ENCODE measurements around the gene PCDHB9. TPM values are rescaled to one million over a fixed set of nuclear protein-coding genes. Genes with fewer than 3 reads are reported as not detected.

Gene PCDHB9
- total and polyA plus RNA-seq, 2 of the 8 experiments (the other 6 are each of a cell fraction or from before 2014, with no cell fraction given): 0.68 to 1.6 TPM

- H3K4me1 ChIP-seq (replicated peaks in 1 of 4; ENCODE audit: control insufficient read depth in 3 of 4, insufficient read depth in 4 of 4, low read length in 3 of 4): no peaks in the 10 kb centered on the region
- DNase-seq (ENCODE audit: low read depth in 1 of 2, low spot score in 2 of 2): no peak
- no peaks in the 10 kb centered on the region for H4K20me1 ChIP-seq (replicated peaks in 1 of 2; ENCODE audit: control insufficient read depth in 1 of 2, insufficient read depth in 2 of 2, low read length in 2 of 2)
- H3K9me3 ChIP-seq (ENCODE audit: insufficient read depth in 2 of 2, low read depth in 1 of 2, low read length in 1 of 2): peaks cover 6 to 11% of the 10 kb centered on the region in 2 experiments; a peak in 2 of 4 replicates
- no peak within 1 kb of the TSS for H3K14ac ChIP-seq (ENCODE audit: insufficient read length)
- no peak within 1 kb of the TSS for H2AK5ac ChIP-seq (ENCODE audit: low read depth, low read length)
- no peak within 1 kb of the TSS for H4K5ac ChIP-seq (ENCODE audit: insufficient read length, low read depth, low read length)
- H4K91ac ChIP-seq (replicated peaks; ENCODE audit: insufficient read length, low read length): no peak within 1 kb of the TSS
- H2BK120ac ChIP-seq (replicated peaks; ENCODE audit: low read depth, low read length): no peak within 1 kb of the TSS
- CTCF ChIA-PET (ENCODE audit: partially characterized antibody): interaction anchor here (0.7 to 6.0 kb wide), 64 partner anchors 9 to 392 kb away, joined by 3 to 39 read pairs (median 5); partner anchors contain the start of genes PCDHA4, PCDHB10, PCDHB12 and PCDHB13
- peak; percentile 68 to 73 for TF ChIP-seq RAD21 (IDR thresholded peaks at IDR 0.05 in 1 of 2, conservative IDR thresholded peaks at IDR 0.05 in 1 of 2; ENCODE audit: low read depth in 2 of 2, low read length in 2 of 2)
- no peak for TF ChIP-seq POLR2AphosphoS5 (IDR thresholded peaks at IDR 0.05; ENCODE audit: low read depth, low read length)
- TF ChIP-seq CTCF (IDR thresholded peaks at IDR 0.05; ENCODE audit: control extremely low read depth in 1 of 3, insufficient read depth in 1 of 3, low read depth in 1 of 3, low read length in 3 of 3): peak in 2 of 3 experiments; percentile 55 to 66; a peak in 3 of 4 replicates
- no peak for TF ChIP-seq ATF3 (IDR thresholded peaks at IDR 0.05; ENCODE audit: insufficient read depth, low read depth, low read length)
- H3K9ac ChIP-seq (replicated peaks in 1 of 4; ENCODE audit: extremely low read depth in 1 of 4, low read depth in 3 of 4, low read length in 3 of 4): peak within 1 kb of the TSS in 1 of 4 experiments; percentile 9; a peak in 1 of 7 replicates
- no peak within 1 kb of the TSS for H3K27ac ChIP-seq (ENCODE audit: low read depth, low read length)
- H3K79me1 ChIP-seq (ENCODE audit: low read depth, low read length): no peaks in the 10 kb centered on the region
- H2AFZ ChIP-seq (ENCODE audit: low read length): peak within 1 kb of the TSS; percentile 98
- H3K23me2 ChIP-seq (ENCODE audit: low read depth, low read length): no peaks in the 10 kb centered on the region
- H2BK12ac ChIP-seq (ENCODE audit: low read depth, low read length): no peak within 1 kb of the TSS
- H3K23ac ChIP-seq (ENCODE audit: insufficient read length): no peak within 1 kb of the TSS
- H2BK20ac ChIP-seq (ENCODE audit: low read length): no peak within 1 kb of the TSS
- peak within 1 kb of the TSS in 1 of 4 experiments; percentile 25; a peak in 2 of 8 replicates for H3K4me3 ChIP-seq (ENCODE audit: extremely low read depth in 1 of 4, insufficient read depth in 2 of 4, low read depth in 3 of 4, low read length in 4 of 4)
- FAIRE-seq: peak; percentile 93
- H3K4ac ChIP-seq (replicated peaks; ENCODE audit: insufficient read length, low read depth, low read length): no peak within 1 kb of the TSS
- 72% methylated on average over 21 of the region's 21 CpGs; no CpG with 5 or more reads in 1 of the 2 experiments for WGBS, 2 experiments (ENCODE audit: extremely low coverage in 1 of 2, insufficient coverage in 1 of 2, insufficient read length in 1 of 2, insufficient replicate concordance in 2 of 2, low coverage in 1 of 2, low lambda C conversion rate in 2 of 2, missing lambda C conversion rate in 1 of 2)
- POLR2A ChIA-PET (ENCODE audit: partially characterized antibody): interaction anchor here (1.4 kb wide), 1 partner anchor 10 kb away, joined by 3 read pairs; no protein-coding TSS in a partner anchor
- no peaks in the 10 kb centered on the region for H3K79me2 ChIP-seq (ENCODE audit: control insufficient read depth in 1 of 2, insufficient read depth in 2 of 2, low read length in 2 of 2)
- H3K18ac ChIP-seq (ENCODE audit: extremely low read depth, low read length): no peak within 1 kb of the TSS
- H3K36me3 ChIP-seq (ENCODE audit: control insufficient read depth in 2 of 4, insufficient read depth in 4 of 4, low read length in 3 of 4): no peaks in the 10 kb centered on the region
- no peak within 1 kb of the TSS for H2BK5ac ChIP-seq (ENCODE audit: low read depth, low read length)
- no peak within 1 kb of the TSS for H3K56ac ChIP-seq (replicated peaks; ENCODE audit: insufficient read length, low read depth, low read length)
- peak within 1 kb of the TSS; percentile 25 to 31; a peak in 2 of 4 replicates for H3K4me2 ChIP-seq (ENCODE audit: insufficient read depth in 1 of 2, low read depth in 2 of 2, low read length in 2 of 2)
- no peak within 1 kb of the TSS for H2BK15ac ChIP-seq (ENCODE audit: low read length)
- H4K8ac ChIP-seq (ENCODE audit: extremely low read depth, insufficient read depth, low read length): peak within 1 kb of the TSS; percentile 31; the same call in 1 of the 2 replicates
- no peaks in the 10 kb centered on the region for H3K27me3 ChIP-seq (replicated peaks in 1 of 4; ENCODE audit: control insufficient read depth in 3 of 4, extremely low read depth in 1 of 4, insufficient read depth in 3 of 4, low read length in 3 of 4)
These were observed 12.6 kb downstream of the PCDHB9 start, which contains the start of gene PCDHB11 for GRCh38 chr5:141199359-141200235. TSS of gene PCDHB11 (plus strand) at chr5:141199627. CDS start at chr5:141199775, 148 bp downstream.
